BE2C (cell line): ENCODE data around the gene ELFN2.

ENCODE experiments used
- DNase-seq: peaks from one replicate; pipeline ENCODE4 v3.0.0-alpha.2; 2020
- H3K27me3 ChIP-seq: fragments of 250-450 bp; sonication (Bioruptor Pico); 2 replicates; pipeline ENCODE4 v1.5.1; 2020; ENCODE audit warnings: mild to moderate bottlenecking
- H3K36me3 ChIP-seq: fragments of 250-450 bp; sonication (Bioruptor Pico); 2 replicates; pipeline ENCODE4 v1.5.1; 2020; ENCODE audit warnings: mild to moderate bottlenecking
- H3K4me1 ChIP-seq: fragments of 250-450 bp; sonication (Bioruptor Pico); 2 replicates; pipeline ENCODE4 v1.5.1; 2020
- H3K4me3 ChIP-seq: 2 replicates; pipeline ENCODE4 v1.5.1; 2011; ENCODE audit warnings: low read depth, low read length
- H3K9me3 ChIP-seq: fragments of 250-450 bp; sonication (Bioruptor Pico); 2 replicates; pipeline ENCODE4 v1.5.1; 2020
- TF ChIP-seq, protein P1 (sequence below): IDR thresholded peaks from 2 replicates; pipeline ENCODE4 v1.5.1; 2012; ENCODE audit warnings: mild to moderate bottlenecking, low read depth, low read length

Gene ELFN2

DNA sequence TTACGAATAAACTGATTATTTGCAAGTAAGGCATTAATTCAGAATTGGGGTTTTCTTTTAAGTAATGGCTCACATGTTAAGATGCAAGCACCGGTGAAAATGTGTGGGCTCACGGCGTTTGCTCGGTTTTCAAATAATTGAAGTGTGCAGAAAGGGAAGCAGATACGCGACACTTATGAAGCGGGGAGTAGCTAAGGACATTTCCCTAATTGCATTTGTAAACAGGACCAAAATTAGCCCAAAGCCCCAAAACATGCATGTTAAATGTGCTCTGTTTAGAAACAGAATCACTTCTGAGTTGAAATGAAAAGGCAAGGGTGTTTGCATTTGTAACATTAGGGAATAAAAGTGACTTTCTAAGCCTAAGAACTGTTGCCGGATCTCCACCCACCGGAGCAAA lies 61.3 kb downstream of the ELFN2 start:
- TF ChIP-seq, protein P1, sequence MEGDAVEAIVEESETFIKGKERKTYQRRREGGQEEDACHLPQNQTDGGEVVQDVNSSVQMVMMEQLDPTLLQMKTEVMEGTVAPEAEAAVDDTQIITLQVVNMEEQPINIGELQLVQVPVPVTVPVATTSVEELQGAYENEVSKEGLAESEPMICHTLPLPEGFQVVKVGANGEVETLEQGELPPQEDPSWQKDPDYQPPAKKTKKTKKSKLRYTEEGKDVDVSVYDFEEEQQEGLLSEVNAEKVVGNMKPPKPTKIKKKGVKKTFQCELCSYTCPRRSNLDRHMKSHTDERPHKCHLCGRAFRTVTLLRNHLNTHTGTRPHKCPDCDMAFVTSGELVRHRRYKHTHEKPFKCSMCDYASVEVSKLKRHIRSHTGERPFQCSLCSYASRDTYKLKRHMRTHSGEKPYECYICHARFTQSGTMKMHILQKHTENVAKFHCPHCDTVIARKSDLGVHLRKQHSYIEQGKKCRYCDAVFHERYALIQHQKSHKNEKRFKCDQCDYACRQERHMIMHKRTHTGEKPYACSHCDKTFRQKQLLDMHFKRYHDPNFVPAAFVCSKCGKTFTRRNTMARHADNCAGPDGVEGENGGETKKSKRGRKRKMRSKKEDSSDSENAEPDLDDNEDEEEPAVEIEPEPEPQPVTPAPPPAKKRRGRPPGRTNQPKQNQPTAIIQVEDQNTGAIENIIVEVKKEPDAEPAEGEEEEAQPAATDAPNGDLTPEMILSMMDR, result no peak
- Histone ChIP-seq H3K36me3 (no peaks in the 10 kb centered on the region), H3K9me3 (no peaks in the 10 kb centered on the region), H3K27me3 (no peaks in the 10 kb centered on the region), H3K4me1 (no peaks in the 10 kb centered on the region), H3K4me3 (no peak overlapping the region)
- DNase-seq, result no peak

DNA sequence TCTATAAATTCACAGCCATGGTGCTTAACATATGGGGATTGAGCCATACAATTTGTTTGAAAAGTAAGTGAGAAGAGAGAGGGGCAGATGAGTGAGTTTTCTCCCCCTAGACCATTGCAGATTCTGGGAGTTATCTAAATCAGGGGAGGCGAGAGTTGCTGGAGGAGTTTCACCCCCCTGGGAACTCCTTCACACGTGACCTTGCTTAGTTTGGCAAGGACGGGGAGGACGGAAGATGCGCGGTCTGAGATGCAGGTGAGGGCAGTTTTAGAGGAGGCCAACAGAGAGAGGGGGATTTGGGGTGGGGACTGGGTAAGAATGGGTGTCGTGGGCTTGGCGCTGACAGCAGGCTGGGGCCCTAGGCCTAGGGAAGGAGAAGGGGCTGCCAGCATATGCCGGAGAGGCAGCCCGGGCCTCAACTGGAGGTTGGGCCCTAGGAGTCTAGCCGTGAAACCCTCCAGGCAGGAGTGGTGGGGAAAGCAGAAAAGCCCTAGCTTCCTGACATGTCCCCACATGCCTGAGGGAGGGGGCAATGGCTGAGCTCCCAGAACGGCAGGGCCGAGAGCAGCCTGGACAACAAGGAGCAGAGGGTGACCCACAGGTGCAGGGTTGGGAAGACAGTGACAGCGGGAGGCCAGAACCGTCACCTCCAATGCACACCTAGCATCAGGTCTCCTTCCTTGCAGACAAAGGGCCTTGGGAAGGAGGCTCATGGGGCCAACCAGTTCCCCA lies 63.9 kb downstream of the ELFN2 start:
- no peak overlapping the region for H3K4me3 ChIP-seq
- no peak for DNase-seq
- H3K9me3 ChIP-seq, result no peaks in the 10 kb centered on the region
- H3K36me3 ChIP-seq, result no peaks in the 10 kb centered on the region
- H3K27me3 ChIP-seq, result no peaks in the 10 kb centered on the region
- TF ChIP-seq, protein P1, result no peak
- no peaks in the 10 kb centered on the region for H3K4me1 ChIP-seq

DNA sequence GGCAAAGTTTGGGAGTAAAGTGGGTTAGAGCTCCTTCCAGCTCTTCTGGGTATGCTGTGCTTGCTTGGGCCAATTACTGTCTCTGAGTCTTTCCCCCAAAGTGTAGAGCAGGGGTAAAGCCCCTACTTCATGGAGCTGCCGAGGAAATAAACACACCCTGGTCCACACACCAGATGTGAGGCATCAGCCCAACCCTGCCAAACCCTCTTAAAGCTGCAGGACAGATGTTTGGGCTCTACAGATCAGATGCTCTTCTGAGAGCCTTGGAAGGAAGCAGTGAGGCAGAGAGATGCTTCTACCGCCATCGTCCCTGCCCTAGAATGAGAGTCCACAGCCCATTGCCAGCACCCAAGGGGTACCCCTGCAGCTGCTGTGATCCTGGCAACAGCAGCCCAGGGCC lies 64.7 kb downstream of the ELFN2 start:
- TF ChIP-seq, protein P1, result no peak
- Histone ChIP-seq H3K36me3 (no peaks in the 10 kb centered on the region), H3K9me3 (no peaks in the 10 kb centered on the region), H3K4me1 (no peaks in the 10 kb centered on the region), H3K4me3 (no peak overlapping the region), H3K27me3 (no peaks in the 10 kb centered on the region)
- DNase-seq, result no peak

DNA sequence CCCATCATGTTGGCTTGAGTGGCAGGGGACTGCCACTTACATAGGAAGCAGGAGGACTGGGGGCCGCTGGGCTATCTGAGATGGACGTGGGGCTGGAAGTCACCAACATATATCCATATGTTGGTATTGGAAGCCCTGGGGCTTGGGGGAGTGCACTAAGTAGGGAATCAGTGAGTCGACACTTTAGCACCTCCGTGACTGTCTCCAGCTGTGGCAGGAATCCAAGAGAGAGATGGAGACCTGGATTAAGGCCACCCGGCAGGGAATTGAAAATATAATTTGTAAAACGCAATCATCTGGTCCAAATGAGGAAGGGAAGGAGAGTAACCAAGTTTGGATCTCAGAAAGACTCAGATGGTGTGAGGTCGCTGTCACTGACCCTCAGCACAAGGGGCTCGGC lies 68.4 kb downstream of the ELFN2 start:
- H3K4me3 ChIP-seq, result no peak overlapping the region
- DNase-seq, result no peak

DNA sequence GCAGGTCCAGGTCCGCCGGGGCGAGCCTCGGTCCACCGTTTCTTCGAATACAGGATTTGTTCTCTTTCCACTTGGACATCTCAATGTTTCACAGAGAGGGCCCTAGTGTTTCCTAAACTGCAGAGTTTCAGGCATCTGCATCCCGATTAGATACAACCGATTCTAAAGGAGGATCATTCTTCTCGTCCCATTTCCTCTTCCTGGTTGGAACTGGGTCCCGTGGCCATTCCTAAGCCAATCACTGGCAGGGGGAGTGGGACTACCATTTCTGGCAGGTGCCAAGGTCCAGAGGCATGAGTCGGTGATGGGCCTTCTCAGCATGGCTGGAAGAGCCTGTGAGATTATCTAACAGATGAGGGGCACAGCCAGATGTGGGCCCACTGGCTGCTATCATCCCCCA lies 68.9 kb downstream of the ELFN2 start:
- H3K36me3 ChIP-seq, result no peaks in the 10 kb centered on the region
- DNase-seq, result no peak
- H3K27me3 ChIP-seq, result no peaks in the 10 kb centered on the region
- H3K4me3 ChIP-seq, result no peak overlapping the region
- H3K9me3 ChIP-seq, result no peaks in the 10 kb centered on the region
- H3K4me1 ChIP-seq, result no peaks in the 10 kb centered on the region
- TF ChIP-seq, protein P1, result no peak

More for the DNA sequence above, 68.4 kb downstream of the ELFN2 start:
- Histone ChIP-seq H3K36me3 (no peaks in the 10 kb centered on the region), H3K27me3 (no peaks in the 10 kb centered on the region), H3K4me1 (no peaks in the 10 kb centered on the region), H3K9me3 (no peaks in the 10 kb centered on the region)
- TF ChIP-seq, protein P1, result no peak

DNA sequence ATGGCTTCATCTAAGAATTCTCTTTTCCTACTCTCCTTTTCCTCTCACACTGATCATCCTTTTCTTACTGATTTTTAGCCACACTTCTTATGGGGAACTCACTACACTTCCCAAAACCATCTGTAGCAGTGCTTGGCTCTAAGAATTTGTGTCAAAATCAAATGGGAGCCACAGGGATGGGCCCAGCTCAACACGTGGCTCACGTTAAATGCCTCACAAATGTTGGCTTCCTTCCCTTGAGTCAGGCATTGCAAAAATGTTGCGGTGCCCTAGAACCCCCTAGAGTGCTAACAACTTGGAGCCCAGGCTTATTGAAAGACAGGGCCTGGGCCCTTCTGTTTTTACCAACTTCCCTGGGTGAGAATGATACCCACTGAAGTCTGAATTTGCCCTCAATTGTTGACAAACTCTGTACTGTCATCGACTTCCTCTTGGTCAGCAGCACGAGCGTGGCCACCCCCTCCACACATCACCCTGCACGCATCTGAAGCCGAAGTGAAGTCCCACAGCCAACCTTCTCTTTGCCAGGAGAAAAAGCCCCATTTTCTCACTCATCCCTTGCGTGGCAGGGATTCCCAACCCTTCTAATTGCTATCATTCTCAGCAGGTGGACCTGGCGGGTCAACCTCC lies 69.7 kb downstream of the ELFN2 start:
- Histone ChIP-seq H3K36me3 (no peaks in the 10 kb centered on the region), H3K4me1 (no peaks in the 10 kb centered on the region), H3K27me3 (no peaks in the 10 kb centered on the region), H3K9me3 (no peaks in the 10 kb centered on the region), H3K4me3 (no peak overlapping the region)
- TF ChIP-seq, protein P1, result no peak
- DNase-seq, result no peak
